ENCODE data around the gene ECT2L. TPM values are rescaled to one million over a fixed set of nuclear protein-coding genes. Genes with fewer than 3 reads are reported as not detected.

The ECT2L gene
- total RNA-seq, 1 experiment from 2014 or later, result not detected

DNA sequence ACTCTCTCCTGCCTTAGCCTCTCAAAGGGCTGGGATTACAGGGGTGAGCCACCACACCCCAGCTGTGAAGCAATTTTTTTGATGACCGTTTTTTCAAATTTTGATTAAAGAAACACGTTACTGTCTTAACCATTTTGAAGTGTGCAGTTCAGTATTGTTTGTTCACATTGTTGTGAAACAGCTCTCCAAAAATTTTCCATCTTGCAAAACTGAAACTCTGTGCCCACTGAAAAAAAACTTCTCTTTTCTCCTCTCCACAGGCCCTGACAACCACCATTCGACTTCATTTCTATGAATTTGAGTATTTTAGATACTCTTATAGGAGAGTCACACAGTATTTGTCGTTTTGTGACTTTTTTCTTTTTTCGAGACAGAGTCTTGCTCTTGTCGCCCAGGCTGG, 53.9 kb downstream of the ECT2L start:
- Histone ChIP-seq H3K4me1 (replicated peaks) (no peaks in the 10 kb centered on the region), H3K4me3 (no peak overlapping the region), H3K27me3 (replicated peaks) (peaks cover 17% of the 10 kb centered on the region), H3K36me3 (no peaks in the 10 kb centered on the region), H3K27ac (no peak overlapping the region), H3K9me3 (replicated peaks) (no peaks in the 10 kb centered on the region)
- DNase-seq (ENCODE audit: low read depth in 1 of 2, low spot score in 2 of 2), result no peak

DNA sequence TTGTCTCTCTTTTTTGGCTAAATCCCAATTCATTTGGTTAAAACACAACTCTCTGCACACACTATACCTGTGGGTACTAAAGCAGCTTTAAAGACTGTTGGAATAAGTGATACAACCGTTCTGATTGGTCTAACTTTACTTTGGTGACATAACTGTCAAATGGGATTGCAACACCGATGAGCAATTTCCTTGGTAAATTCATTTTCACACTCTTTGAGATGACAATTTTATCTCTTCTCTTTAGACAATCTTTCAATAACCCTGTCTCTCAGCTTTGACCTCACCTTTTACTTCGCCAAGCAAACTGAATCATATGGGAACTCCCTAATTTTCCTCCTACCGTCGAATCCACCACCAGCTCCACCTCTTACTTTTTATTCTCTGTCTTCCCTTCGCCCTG, 60.8 kb downstream of the ECT2L start:
- Histone ChIP-seq H3K36me3 (no peaks in the 10 kb centered on the region), H3K27ac (no peak overlapping the region), H3K9me3 (replicated peaks) (no peaks in the 10 kb centered on the region), H3K4me3 (no peak overlapping the region), H3K4me1 (replicated peaks) (no peaks in the 10 kb centered on the region), H3K27me3 (replicated peaks) (peaks cover 17% of the 10 kb centered on the region)
- DNase-seq (ENCODE audit: low read depth in 1 of 2, low spot score in 2 of 2), result no peak

DNA sequence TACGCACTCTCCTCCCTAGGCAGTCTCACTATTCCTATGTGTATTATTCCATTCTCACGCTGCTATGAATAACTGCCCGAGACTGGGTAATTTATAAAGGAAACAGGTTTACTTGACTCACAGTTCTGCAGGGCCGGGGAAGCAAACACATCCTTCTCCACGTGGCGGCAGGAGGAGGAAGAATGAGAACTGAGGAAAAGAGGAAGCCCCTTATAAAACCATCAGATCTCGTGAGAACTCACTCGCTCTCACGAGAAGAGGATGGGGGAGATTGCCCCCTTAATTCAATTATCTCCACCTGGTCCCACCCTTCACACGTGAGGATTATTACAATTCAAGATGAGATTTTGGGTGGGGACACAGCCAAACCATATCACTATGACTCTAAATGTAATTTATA, 61.9 kb downstream of the ECT2L start:
- Histone ChIP-seq H3K4me1 (replicated peaks) (no peaks in the 10 kb centered on the region), H3K36me3 (no peaks in the 10 kb centered on the region), H3K9me3 (replicated peaks) (no peaks in the 10 kb centered on the region), H3K4me3 (no peak overlapping the region), H3K27ac (no peak overlapping the region), H3K27me3 (replicated peaks) (peaks cover 12% of the 10 kb centered on the region)
- no peak for DNase-seq (ENCODE audit: low read depth in 1 of 2, low spot score in 2 of 2)

DNA sequence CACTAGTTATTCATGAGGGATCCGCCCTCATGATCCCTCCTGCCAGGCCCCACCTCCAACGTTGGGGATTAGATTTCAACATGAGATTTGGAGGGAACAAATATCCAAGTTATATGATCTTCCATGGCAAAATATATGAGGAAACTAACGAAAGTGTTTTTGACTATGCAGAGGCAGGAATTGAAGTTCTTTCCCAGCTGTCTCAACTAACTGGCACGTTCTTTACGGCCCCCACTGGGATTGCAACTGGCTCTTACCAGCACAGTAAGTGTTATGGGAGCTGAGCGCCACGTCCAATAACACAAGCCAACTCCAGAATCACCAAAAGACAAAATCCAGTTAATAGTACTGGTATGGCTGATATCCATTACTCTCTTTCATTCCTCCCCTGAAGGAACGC, 66.6 kb downstream of the ECT2L start:
- no peak overlapping the region for H3K27ac ChIP-seq
- H3K27me3 ChIP-seq (replicated peaks), result no peaks in the 10 kb centered on the region
- no peaks in the 10 kb centered on the region for H3K9me3 ChIP-seq (replicated peaks)
- H3K36me3 ChIP-seq, result no peaks in the 10 kb centered on the region
- H3K4me3 ChIP-seq, result no peak overlapping the region
- no peak for DNase-seq (ENCODE audit: low read depth in 1 of 2, low spot score in 2 of 2)
- H3K4me1 ChIP-seq (replicated peaks), result no peaks in the 10 kb centered on the region

DNA sequence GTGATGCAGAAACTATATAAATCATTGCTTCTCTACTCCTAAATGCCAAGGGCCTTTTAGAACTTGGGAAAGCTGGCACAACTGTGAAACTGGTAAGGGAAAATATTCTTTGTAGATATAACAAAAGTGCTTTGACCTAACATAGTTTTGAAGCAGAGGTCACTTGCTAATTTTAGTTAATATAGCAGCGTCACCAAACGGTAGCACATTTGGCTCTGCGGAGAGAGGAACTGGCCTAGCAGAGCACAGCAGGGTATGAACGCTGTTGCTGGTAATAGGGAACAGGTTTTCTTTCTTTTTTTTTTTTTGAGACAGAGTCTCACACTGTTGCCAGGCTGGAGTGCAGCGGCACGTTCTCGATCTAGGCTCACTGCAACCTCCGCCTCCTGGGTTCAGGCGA, 67.4 kb downstream of the ECT2L start:
- DNase-seq (ENCODE audit: low read depth in 1 of 2, low spot score in 2 of 2), result no peak
- no peak overlapping the region for H3K27ac ChIP-seq

DNA sequence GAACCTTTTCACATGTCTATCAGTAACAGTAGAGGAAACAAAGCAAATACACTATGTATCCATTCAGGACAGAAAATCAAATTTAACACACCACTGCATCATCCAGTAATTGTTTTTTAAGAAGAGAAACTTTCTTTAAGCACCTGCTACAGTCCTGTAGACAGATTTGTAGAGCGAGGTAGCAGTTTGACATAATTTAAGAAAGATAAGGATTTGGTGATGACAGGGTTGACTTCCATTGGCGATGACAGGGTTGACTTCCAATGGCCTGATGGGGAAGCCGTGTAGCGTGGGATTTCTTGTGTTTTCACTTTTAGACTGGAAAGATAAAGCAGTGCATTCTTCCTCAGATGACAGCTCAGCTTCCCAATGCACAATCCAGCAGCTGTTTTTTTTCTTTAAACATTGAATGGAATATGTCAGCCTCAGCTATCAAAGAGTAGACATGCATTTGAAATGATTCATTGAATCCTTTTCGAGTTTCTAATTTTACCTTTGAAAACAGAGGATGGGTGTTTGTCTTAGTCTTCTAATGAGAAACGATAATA, 68.5 kb downstream of the ECT2L start:
- H3K27ac ChIP-seq, result no peak overlapping the region
- H3K27me3 ChIP-seq (replicated peaks), result no peaks in the 10 kb centered on the region
- no peaks in the 10 kb centered on the region for H3K9me3 ChIP-seq (replicated peaks)
- H3K36me3 ChIP-seq, result no peaks in the 10 kb centered on the region
- no peak overlapping the region for H3K4me3 ChIP-seq
- DNase-seq (ENCODE audit: low read depth in 1 of 2, low spot score in 2 of 2), result no peak
- H3K4me1 ChIP-seq (replicated peaks), result no peaks in the 10 kb centered on the region

More for the DNA sequence above, 67.4 kb downstream of the ECT2L start:
- Histone ChIP-seq H3K27me3 (replicated peaks) (no peaks in the 10 kb centered on the region), H3K9me3 (replicated peaks) (no peaks in the 10 kb centered on the region), H3K4me3 (no peak overlapping the region), H3K4me1 (replicated peaks) (no peaks in the 10 kb centered on the region), H3K36me3 (no peaks in the 10 kb centered on the region)

DNA sequence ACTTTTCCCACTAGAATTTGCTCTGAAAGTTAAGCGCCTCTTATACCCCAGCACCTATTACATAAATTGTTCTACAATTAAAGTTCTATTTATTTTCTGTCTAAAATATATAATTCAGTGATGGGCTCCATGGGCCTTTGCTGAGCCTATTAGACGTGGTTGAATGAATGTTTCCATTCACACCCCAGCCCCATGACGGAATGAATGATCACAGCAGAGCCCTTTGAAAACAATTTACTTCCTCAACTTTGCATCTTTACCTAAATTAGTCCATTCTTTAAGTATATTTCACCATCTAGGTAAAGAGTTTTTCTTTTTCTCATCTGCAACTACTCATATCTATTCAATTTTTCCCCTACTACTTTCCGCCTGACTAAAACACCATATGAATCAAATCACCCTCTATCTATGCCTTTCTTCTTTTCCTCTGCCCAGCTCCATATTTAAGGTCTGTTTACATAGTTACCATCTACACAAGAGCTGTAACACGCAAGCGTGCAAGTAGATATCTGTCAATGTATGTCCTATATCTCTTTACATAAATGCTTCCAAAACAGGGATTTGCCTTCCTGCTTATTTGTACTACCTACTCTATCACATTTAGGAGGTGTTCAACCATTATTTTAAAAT, 69.7 kb downstream of the ECT2L start:
- Histone ChIP-seq H3K27me3 (replicated peaks) (no peaks in the 10 kb centered on the region), H3K9me3 (replicated peaks) (no peaks in the 10 kb centered on the region), H3K4me1 (replicated peaks) (no peaks in the 10 kb centered on the region), H3K36me3 (no peaks in the 10 kb centered on the region), H3K27ac (no peak overlapping the region), H3K4me3 (no peak overlapping the region)
- no peak for DNase-seq (ENCODE audit: low read depth in 1 of 2, low spot score in 2 of 2)

DNA sequence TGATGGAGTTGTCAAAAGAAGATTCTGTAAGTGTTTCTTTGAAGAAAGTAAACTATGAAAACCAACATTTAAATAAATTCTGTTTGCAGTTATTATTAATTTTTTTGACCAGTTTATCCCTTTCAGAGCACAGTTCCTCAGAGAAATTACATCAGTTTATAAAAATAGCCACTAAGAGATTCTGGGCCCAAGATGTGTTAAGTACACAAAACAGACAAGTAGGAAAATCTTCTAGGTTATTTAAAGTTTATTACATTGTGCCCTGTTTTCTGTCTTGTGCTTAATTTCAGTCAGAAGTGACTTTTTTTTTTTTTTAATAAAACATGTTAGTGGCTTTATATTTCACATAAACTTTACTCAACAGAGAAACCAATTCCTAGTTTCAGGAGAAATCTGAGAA, 72.3 kb downstream of the ECT2L start:
- no peak for DNase-seq (ENCODE audit: low read depth in 1 of 2, low spot score in 2 of 2)
- H3K36me3 ChIP-seq, result no peaks in the 10 kb centered on the region
- H3K4me1 ChIP-seq (replicated peaks), result no peaks in the 10 kb centered on the region
- H3K4me3 ChIP-seq, result no peak overlapping the region
- H3K27me3 ChIP-seq (replicated peaks), result no peaks in the 10 kb centered on the region; the same call in 1 of the 2 replicates
- no peaks in the 10 kb centered on the region for H3K9me3 ChIP-seq (replicated peaks)
- no peak overlapping the region for H3K27ac ChIP-seq

DNA sequence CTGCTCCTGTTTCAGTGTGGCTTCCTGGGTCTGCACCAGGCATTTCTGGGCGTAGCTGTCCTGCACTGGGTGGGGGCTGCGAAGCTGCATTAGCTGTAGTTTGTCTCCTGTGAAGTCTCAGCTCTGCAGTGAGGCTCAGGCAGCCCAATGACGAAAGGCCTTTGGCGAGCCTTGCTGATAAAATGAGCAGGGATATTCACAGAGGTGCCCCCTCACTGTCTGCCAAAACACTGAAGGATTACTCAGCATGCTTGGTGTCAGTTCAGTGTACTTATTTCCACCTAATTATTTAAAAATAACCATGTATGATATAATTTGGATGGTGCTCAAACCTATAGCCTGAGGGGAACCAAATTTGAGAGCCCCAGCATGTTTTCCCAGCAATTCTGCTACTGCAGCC, 73.5 kb downstream of the ECT2L start:
- Histone ChIP-seq H3K36me3 (no peaks in the 10 kb centered on the region), H3K27ac (no peak overlapping the region), H3K27me3 (replicated peaks) (no peaks in the 10 kb centered on the region; the same call in 1 of the 2 replicates), H3K4me1 (replicated peaks) (no peaks in the 10 kb centered on the region), H3K9me3 (replicated peaks) (no peaks in the 10 kb centered on the region), H3K4me3 (no peak overlapping the region)
- no peak for DNase-seq (ENCODE audit: low read depth in 1 of 2, low spot score in 2 of 2)

DNA sequence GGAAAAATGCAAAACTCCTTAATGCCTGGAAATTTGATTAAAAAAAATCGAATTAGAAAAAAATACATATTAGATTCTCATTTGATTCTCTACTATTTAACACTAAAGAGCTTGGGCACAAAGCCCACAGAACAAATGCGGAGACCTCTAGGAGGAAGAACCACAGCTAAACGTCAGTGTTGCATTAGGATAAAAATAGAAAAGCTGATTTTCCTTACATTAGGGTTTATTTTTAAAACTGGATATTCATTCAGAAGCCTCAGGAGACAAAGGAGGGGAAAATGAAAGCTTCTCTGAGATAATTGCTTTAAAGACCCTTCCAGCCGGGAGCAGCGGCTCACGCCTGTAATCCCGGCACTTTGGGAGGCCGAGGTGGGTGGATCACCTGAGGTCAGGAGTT, 77.3 kb downstream of the ECT2L start:
- Histone ChIP-seq H3K4me3 (no peak overlapping the region), H3K27ac (no peak overlapping the region), H3K36me3 (no peaks in the 10 kb centered on the region), H3K9me3 (replicated peaks) (no peaks in the 10 kb centered on the region), H3K27me3 (replicated peaks) (no peaks in the 10 kb centered on the region; the same call in 1 of the 2 replicates), H3K4me1 (replicated peaks) (no peaks in the 10 kb centered on the region)
- no peak for DNase-seq (ENCODE audit: low read depth in 1 of 2, low spot score in 2 of 2)

DNA sequence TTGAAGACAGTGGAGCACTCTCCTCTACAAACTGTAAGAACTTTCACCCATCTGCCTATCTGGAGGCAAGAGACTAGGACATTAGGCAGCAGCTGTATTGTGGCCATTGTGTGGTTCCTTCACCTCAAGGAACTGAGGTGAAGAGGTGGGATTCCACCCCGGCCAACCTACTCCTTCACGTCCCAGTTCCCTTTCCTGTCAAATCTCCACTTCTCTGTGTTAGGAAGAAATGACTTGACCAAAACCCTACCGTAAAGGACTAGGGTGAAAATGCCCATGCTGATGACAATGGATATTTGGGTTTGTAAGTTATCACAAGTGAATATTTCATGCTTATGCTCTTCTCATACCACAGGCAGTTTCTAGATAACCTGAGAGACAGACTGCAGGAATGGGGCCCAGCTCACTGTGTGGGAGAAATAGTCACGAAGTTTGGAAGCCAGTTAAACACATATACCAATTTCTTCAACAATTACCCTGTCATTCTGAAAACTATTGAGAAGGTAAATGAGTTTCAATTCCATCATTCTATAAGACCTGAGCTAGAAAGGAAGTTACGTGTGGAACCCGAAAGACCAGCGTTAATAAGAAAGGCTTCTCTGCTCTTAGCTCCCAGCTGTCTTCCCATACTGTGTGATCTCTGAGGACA, 86.6 kb downstream of the ECT2L start:
- no peak for DNase-seq (ENCODE audit: low read depth in 1 of 2, low spot score in 2 of 2)

DNA sequence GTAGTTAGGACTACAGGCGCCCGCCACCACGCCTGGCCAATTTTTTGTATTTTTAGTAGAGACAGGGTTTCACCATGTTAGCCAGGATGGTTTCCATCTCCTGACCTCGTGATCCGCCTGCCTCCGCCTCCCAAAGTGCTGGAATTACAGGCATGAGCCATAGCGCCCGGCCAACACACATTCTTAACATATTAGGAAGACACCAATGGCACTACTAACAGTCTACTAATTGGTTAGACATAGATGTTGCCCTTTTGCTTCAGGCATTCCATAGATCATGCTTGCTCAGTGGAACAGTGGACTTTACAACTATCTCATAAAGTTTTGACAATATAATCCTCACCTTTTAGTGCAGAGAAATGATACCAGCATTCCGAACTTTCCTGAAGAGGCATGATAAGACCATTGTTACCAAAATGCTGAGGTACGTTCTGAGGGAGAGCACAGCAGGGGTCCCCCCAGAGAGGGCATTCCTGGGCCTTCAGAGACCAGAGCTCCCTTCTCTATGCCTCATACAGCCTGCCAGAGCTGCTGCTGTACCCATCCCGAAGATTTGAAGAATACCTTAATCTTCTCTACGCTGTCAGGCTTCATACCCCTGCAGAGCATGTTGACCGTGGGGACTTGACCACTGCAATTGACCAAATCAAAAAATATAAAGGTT, 89.4 kb downstream of the ECT2L start:
- Histone ChIP-seq H3K27ac (no peak overlapping the region), H3K27me3 (replicated peaks) (no peaks in the 10 kb centered on the region), H3K9me3 (replicated peaks) (no peaks in the 10 kb centered on the region), H3K4me3 (no peak overlapping the region), H3K36me3 (no peaks in the 10 kb centered on the region), H3K4me1 (replicated peaks) (no peaks in the 10 kb centered on the region)
- DNase-seq (ENCODE audit: low read depth in 1 of 2, low spot score in 2 of 2), result no peak

More for the DNA sequence above, 86.6 kb downstream of the ECT2L start:
- no peaks in the 10 kb centered on the region for H3K36me3 ChIP-seq
- no peaks in the 10 kb centered on the region for H3K4me1 ChIP-seq (replicated peaks)
- no peaks in the 10 kb centered on the region for H3K9me3 ChIP-seq (replicated peaks)
- H3K27ac ChIP-seq, result no peak overlapping the region
- no peak overlapping the region for H3K4me3 ChIP-seq
- H3K27me3 ChIP-seq (replicated peaks), result no peaks in the 10 kb centered on the region

DNA sequence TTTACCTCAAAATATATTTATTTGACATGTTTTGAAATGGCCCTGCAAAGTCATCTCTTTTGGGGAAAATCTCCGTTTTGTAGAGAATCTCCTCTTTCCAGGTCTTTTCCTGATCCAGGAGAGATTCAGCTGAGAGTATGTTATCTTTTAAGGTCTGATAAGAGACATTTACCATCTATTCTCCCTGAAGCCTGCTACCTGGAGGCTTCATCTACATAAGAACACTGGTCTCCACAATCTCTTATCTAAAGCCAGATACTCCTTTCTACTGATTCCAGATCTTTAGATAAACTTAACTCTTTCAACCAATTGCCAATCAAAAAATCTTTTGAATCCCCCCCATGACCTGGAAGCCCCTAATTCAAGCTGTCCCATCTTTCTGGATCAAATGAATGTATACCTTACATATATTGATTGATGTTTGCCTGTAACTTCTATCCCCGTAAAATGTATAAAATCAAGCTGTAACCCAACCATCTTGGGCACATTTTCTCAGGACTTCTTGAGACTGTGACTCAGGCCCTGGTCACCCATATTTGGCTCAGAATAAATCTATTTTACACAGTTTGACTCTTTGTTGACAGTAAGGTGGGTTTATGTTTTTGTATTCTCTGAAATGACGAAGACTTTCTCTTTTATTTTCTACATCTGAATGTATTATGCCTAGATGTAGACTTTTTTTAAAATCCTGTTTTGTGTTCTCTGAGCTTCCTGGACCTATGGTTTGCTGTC, 95.5 kb downstream of the ECT2L start:
- no peak overlapping the region for H3K27ac ChIP-seq
- no peaks in the 10 kb centered on the region for H3K36me3 ChIP-seq
- DNase-seq (ENCODE audit: low read depth in 1 of 2, low spot score in 2 of 2), result peak in 1 of 2 experiments; percentile 11
- no peaks in the 10 kb centered on the region for H3K9me3 ChIP-seq (replicated peaks)
- H3K27me3 ChIP-seq (replicated peaks), result no peaks in the 10 kb centered on the region
- H3K4me3 ChIP-seq, result no peak overlapping the region
- H3K4me1 ChIP-seq (replicated peaks), result peaks cover 4% of the 10 kb centered on the region; the same call in 1 of the 2 replicates
